Skeletal muscle tissue (tissue), 4 donors: ENCODE data around the gene SEMA4D. TPM values are rescaled to one million over a fixed set of nuclear protein-coding genes. Genes with fewer than 3 reads are reported as not detected.
"Not testable (repeated sequence)": the region's sequence is repeated elsewhere in the genome, so short reads cannot be mapped to it uniquely, and the experiment has no call there.

Experiments
- H3K27ac ChIP-seq: one replicate; pipeline ENCODE4 v1.7.0; 2013; ENCODE audit warnings: mild to moderate bottlenecking, low read depth, low read length, inconsistent platforms
- H3K27me3 ChIP-seq, 3 donors: one replicate each; pipeline ENCODE4 v1.7.0; 2013; ENCODE audit warnings: low read length in 3 of 3; ENCODE audit not compliant: control insufficient read depth in 3 of 3, insufficient read depth in 3 of 3
- H3K36me3 ChIP-seq, 3 donors: one replicate each; pipeline ENCODE4 v1.7.0; 2013; ENCODE audit warnings: low read length in 3 of 3; ENCODE audit not compliant: control insufficient read depth in 3 of 3, insufficient read depth in 3 of 3
- H3K4me1 ChIP-seq, 3 donors: one replicate each; pipeline ENCODE4 v1.7.0; 2013; ENCODE audit warnings: low read length in 3 of 3, mild to moderate bottlenecking in 3 of 3; ENCODE audit not compliant: control insufficient read depth in 3 of 3, insufficient read depth in 3 of 3
- H3K4me3 ChIP-seq, 3 donors: one replicate each; pipeline ENCODE4 v1.7.0; 2013; ENCODE audit warnings: low read length in 3 of 3
- H3K9ac ChIP-seq, 3 donors: one replicate each; pipeline ENCODE4 v1.7.0; 2013; ENCODE audit warnings: low read length in 3 of 3, mild to moderate bottlenecking in 3 of 3, moderate library complexity in 2 of 3, low read depth in 1 of 3
- H3K9me3 ChIP-seq, 3 donors: one replicate each; pipeline ENCODE4 v1.7.0; 2013; ENCODE audit warnings: low read length in 3 of 3; ENCODE audit not compliant: control insufficient read depth in 3 of 3
- total RNA-seq: library from RNA; depleted of rRNA; stranded (reverse); fragments of >200 nt; gene quantifications from one replicate; pipeline ENCODE4 v1.2.3, GENCODE V29; 2014
- donor health status: Osteomylitis.

Gene SEMA4D
- total RNA-seq, 1 donor from 2014 or later = 14.6 TPM

GRCh38 chr9:89478821-89479668 lies 18.9 kb downstream of the SEMA4D start:
- Histone ChIP-seq H3K4me3 (no peak overlapping the region), H3K4me1 (peaks cover 62 to 86% (median 82%) of the 10 kb centered on the region in 3 donors), H3K9me3 (no peaks in the 10 kb centered on the region), H3K36me3 (peaks cover 0 to 6% (median 4%) of the 10 kb centered on the region in 3 donors), H3K27ac (no peak overlapping the region), H3K27me3 (no peaks in the 10 kb centered on the region), H3K9ac (no peak overlapping the region)

- H3K36me3 ChIP-seq = peaks cover 0 to 6% (median 4%) of the 10 kb centered on the region in 3 donors
- peak overlapping the region; percentile 7 for H3K27ac ChIP-seq
- peaks cover 53 to 80% (median 74%) of the 10 kb centered on the region in 3 donors for H3K4me1 ChIP-seq
- H3K27me3 ChIP-seq = no peaks in the 10 kb centered on the region
- no peaks in the 10 kb centered on the region for H3K9me3 ChIP-seq
- H3K4me3 ChIP-seq = peak overlapping the region in 2 of 3 donors; percentile 14 to 23
- peak overlapping the region in 1 of 3 donors; percentile 21 for H3K9ac ChIP-seq
Observed at GRCh38 chr9:89477811-89478630, 19.9 kb downstream of the SEMA4D start.

GRCh38 chr9:89477384-89477783 lies 20.5 kb downstream of the SEMA4D start:
- Histone ChIP-seq H3K27ac (no peak overlapping the region), H3K36me3 (peaks cover 0 to 6% (median 4%) of the 10 kb centered on the region in 3 donors), H3K27me3 (no peaks in the 10 kb centered on the region), H3K4me3 (peak overlapping the region in 1 of 3 donors; percentile 14), H3K9me3 (no peaks in the 10 kb centered on the region), H3K9ac (peak overlapping the region in 1 of 3 donors; percentile 54), H3K4me1 (peaks cover 47 to 74% (median 68%) of the 10 kb centered on the region in 3 donors)

- H3K4me3 ChIP-seq = no peak overlapping the region
- H3K9me3 ChIP-seq = no peaks in the 10 kb centered on the region
- H3K27ac ChIP-seq = no peak overlapping the region
- peak overlapping the region in 1 of 3 donors; percentile 54 for H3K9ac ChIP-seq
- H3K36me3 ChIP-seq = peaks cover 0 to 6% (median 4%) of the 10 kb centered on the region in 3 donors
- H3K27me3 ChIP-seq = no peaks in the 10 kb centered on the region
- peaks cover 38 to 70% (median 60%) of the 10 kb centered on the region in 3 donors for H3K4me1 ChIP-seq
Observed at GRCh38 chr9:89476546-89476945, 21.4 kb downstream of the SEMA4D start.

GRCh38 chr9:89475891-89476440 lies 21.9 kb downstream of the SEMA4D start:
- no peak overlapping the region for H3K9ac ChIP-seq
- peaks cover 0 to 6% (median 4%) of the 10 kb centered on the region in 3 donors for H3K36me3 ChIP-seq
- no peaks in the 10 kb centered on the region for H3K9me3 ChIP-seq
- no peak overlapping the region for H3K4me3 ChIP-seq
- H3K4me1 ChIP-seq = peaks cover 33 to 66% (median 54%) of the 10 kb centered on the region in 3 donors
- H3K27me3 ChIP-seq = no peaks in the 10 kb centered on the region
- H3K27ac ChIP-seq = no peak overlapping the region

- peaks cover 0 to 6% (median 4%) of the 10 kb centered on the region in 3 donors for H3K36me3 ChIP-seq
- H3K9me3 ChIP-seq = no peaks in the 10 kb centered on the region
- H3K27me3 ChIP-seq = no peaks in the 10 kb centered on the region
- peak overlapping the region in 1 of 3 donors; percentile 40 for H3K9ac ChIP-seq
- no peak overlapping the region for H3K27ac ChIP-seq
- H3K4me1 ChIP-seq = peaks cover 36 to 66% (median 49%) of the 10 kb centered on the region in 3 donors
- H3K4me3 ChIP-seq = no peak overlapping the region
Observed at GRCh38 chr9:89474939-89475338, 23.0 kb downstream of the SEMA4D start.

- Histone ChIP-seq H3K9me3 (no peaks in the 10 kb centered on the region), H3K4me3 (no peak overlapping the region), H3K9ac (no peak overlapping the region), H3K27ac (no peak overlapping the region), H3K27me3 (no peaks in the 10 kb centered on the region), H3K4me1 (peaks cover 38 to 67% (median 48%) of the 10 kb centered on the region in 3 donors), H3K36me3 (peaks cover 0 to 2% (median under 1%) of the 10 kb centered on the region in 3 donors)
Observed at GRCh38 chr9:89473762-89474469, 24.0 kb downstream of the SEMA4D start.

- not testable (repeated sequence) for H3K27ac ChIP-seq, H3K9me3 ChIP-seq, H3K36me3 ChIP-seq, H3K9ac ChIP-seq, H3K27me3 ChIP-seq, H3K4me3 ChIP-seq
- peaks cover 34 to 67% (median 44%) of the 10 kb centered on the region in 3 donors for H3K4me1 ChIP-seq
Observed at GRCh38 chr9:89471796-89472320, 26.1 kb downstream of the SEMA4D start.

- no peak overlapping the region for H3K27ac ChIP-seq
- H3K9me3 ChIP-seq = no peaks in the 10 kb centered on the region
- no peak overlapping the region for H3K9ac ChIP-seq
- no peak overlapping the region for H3K4me3 ChIP-seq
- peaks cover 32 to 67% (median 44%) of the 10 kb centered on the region in 3 donors for H3K4me1 ChIP-seq
- no peaks in the 10 kb centered on the region for H3K36me3 ChIP-seq
- no peaks in the 10 kb centered on the region for H3K27me3 ChIP-seq
Observed at GRCh38 chr9:89471390-89471789, 26.5 kb downstream of the SEMA4D start.
